NCI-H1930 (cell line): ENCODE results near the gene MYH16.
"Not testable (repeated sequence)": the region's sequence is repeated elsewhere in the genome, so short reads cannot be mapped to it uniquely, and the experiment has no call there.

ENCODE experiments used
- DNase-seq, 2 experiments: peaks; one replicate each; lab custom pipeline; 2025; lab: John Stamatoyannopoulos, UW

MYH16 gene

DNA sequence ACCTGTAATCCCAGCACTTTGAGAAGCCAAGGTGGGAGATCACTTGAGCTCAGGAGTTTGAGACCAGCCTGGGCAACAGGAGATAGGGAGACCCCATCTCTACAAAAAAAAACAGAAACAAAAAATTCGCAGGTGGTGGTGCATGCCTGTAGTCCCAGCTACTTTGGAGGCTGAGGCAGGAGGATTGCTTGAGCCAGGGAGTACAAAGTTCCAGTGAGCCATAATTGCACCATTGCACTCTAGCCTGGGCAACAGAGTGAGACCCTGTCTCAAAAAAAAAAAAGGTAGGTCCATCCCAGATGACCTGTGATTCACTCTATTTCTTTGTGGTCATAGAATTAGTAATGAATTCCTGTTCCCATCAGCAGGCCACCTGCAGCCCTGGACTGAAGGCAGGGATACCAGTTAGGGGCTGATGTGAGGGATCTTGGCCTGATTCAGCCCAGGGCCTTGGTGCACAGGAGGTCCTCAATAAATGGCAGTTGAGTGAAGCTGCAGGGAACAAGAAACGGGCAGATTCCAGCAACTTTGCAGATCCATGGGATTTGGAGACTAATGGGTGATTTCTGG lies at the start of gene MYH16:
TSS of gene MYH16 (plus strand) at position 364 of the 570 bp plus-strand sequence.
- no peak for DNase-seq

- not testable (repeated sequence) for DNase-seq
Observed at GRCh38 chr7:99224263-99224898, 48.3 kb upstream of the MYH16 start.

- no peak for DNase-seq
Observed at GRCh38 chr7:99224899-99225265, 47.8 kb upstream of the MYH16 start.

DNA sequence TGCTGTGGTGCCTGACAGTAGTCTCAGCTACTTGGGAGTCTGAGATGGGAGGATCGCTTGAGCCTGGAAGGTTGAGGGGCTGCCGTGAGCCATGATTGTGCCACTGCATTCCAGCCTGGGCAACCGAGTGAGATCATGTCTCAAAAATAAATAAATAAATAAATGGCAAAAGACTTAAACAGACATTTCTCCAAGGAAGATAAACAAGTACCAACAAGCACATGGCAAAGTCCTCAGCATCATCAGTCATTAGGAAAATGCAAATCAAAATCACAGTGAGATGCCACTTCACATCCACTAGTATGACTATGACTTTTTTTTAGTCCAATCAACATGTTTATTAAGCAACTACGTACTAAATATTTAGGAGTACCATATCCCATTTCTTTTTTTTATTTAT lies 43.4 kb upstream of the MYH16 start:
- DNase-seq: no peak

- DNase-seq: no peak
Observed at GRCh38 chr7:99232082-99232770, 40.4 kb upstream of the MYH16 start.

GRCh38 chr7:99232955-99233354 lies 39.7 kb upstream of the MYH16 start:
- DNase-seq: not testable (repeated sequence)

DNA sequence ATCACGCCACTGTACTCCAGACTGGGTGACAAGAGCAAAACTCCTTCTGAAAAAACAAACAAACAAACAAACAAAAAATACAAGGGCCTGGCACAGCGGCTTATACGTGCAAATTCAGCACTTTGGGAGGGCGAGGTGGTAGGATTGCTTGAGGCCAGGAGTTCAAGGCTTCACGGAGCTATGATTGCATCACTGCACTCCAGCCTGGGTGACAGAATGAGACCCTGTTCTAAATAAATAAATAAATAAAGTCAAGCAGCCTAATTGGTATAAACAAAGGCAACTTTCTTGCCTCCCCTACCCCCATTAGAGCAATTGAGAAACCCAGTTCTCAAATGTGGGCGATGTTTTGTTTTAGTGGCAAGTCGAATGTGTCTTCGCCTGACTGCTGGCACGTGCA lies 38.5 kb upstream of the MYH16 start:
- no peak for DNase-seq

GRCh38 chr7:99235925-99236324 lies 36.7 kb upstream of the MYH16 start:
- DNase-seq: no peak

DNA sequence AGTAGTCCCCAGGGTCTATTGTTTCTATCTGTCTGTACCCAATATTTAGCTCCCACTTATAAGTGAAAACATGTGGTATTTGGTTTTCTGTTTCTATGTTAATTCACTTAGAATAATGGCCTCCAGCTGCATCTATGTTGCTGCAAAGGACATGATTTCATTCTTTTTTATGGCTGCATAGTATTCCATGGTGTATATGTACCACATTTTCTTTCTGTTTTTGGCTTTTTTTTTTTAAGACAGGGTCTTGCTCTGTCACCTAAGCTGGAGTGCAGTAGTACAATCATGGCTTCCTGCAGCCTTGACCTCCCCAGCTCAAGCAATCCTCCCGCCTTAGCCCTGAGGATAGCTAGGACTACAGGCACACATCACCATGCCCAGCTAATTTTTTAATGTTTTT lies 34.8 kb upstream of the MYH16 start:
- DNase-seq: not testable (repeated sequence)

GRCh38 chr7:99238558-99239341 lies 33.9 kb upstream of the MYH16 start:
- DNase-seq: no peak

DNA sequence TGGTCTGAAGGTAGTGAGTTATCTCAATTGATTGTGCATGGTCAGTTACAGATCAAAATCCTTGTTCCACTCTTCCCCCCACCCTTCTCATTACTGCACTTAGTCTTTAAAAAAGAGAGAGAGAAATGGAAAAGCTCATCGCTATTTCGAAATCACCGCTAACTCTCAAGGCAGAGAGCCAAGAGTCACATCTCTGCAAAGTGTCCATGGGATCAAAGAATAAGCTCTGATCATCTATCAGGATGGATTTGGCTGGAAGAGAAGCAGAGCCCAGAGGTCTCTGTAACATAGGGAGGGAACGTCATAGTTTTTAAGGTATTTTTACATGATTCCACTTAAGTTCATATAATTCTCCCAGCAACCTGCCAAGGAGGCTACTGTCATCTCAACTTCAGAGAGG lies 30.0 kb upstream of the MYH16 start:
- DNase-seq: no peak

- no peak for DNase-seq
Observed at GRCh38 chr7:99243751-99244337, 28.8 kb upstream of the MYH16 start.

- no peak for DNase-seq
Observed at GRCh38 chr7:99244939-99245338, 27.7 kb upstream of the MYH16 start.

GRCh38 chr7:99248391-99249095 lies 24.1 kb upstream of the MYH16 start:
- no peak for DNase-seq

DNA sequence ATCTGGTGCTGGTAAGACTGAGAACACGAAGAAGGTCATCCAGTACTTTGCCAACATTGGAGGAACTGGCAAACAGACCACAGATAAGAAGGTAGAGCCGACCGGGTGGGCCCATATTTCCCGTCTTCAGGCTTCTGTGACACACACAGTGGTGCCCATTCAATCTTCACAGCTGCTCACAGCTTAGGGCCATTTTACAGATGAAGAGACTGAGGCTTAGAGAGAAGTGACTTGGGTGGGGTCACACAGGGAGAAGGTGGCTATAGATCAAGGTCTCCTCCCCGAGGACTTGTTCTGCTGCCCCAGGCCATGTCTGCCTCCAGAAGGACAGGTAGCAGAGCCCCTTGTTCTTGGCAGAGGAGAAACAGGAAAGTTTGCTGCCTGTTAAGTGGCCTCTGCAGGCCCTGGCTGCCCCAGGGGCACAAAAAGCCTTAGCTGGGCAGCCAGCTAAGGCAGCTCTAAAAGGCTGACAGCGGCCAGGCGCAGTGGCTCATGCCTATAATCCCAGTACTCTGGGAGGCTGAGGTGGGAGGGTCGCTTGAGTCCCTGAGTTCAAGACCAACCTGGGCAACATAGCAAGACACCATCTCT lies 22.6 kb upstream of the MYH16 start:
- no peak for DNase-seq

DNA sequence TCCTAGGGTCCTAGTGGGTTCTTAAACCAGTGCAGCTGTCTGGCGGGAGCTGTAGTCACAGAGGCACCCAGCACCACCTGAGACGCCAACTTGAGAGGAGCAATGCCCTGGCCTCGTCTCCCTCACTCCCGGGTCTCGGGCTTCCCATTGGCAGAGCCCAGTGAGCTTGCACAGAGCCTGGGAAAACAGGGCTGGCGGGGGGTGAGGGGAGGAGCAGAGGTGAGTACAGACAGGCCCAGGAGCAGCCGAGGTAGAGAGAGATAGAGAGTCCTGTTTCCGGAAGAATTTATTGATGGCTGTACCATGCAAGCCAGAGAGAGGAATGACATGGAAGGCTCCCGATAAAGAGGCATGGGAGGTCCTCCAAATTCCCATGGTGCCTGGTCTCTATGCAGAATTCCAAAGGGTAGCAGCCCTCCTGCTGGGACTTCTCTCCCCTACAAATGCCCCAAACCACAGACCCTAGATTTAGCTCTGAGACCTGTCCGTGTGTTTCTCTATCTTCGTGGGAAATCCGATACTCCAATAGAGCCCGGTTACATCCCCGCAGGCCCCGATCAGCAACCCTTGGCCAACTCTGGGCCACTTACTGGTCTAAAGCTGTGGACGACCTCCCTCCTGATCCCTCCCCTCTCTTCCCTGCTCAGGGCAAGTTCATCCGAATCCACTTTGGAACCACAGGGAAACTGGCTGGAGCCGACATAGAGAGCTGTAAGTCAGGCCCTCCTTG lies 20.3 kb upstream of the MYH16 start:
- no peak for DNase-seq

DNA sequence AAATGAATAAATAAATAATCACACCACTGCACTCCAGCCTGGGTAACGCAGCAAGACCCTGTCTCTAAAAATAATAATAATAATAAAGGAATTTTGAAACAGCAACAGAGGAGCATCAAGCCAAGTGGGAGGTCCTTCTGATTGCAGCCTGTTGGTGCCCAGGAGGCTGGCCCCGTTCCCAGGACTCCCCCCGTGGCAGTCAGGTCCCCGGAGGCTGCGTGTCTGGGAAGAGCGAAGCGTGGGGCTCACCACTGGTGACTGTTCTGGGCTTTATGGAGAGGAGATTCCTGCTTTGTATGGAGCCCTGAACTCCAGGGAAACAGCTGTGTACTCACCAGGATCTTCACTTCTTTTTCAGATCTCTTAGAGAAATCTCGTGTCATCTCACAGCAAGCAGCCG lies 19.3 kb upstream of the MYH16 start:
- DNase-seq: no peak

DNA sequence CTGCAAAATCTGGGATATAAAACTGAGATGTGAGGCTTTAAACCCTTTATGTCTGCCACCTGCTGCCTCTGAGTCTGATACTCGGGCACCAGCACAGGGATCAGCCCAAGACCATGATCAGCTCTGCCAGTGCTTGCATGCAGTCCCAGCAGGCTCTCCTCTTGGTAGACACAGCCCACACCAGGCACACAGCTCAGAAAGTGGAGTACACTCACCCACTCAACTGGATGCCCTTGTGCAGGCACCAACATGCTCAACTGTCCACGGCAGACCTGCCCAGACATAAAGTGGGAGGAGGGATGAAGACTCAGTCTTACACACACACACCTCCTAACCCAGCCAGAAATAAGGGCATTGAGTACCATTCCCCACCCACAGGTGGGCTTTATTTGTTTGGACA lies 18.2 kb upstream of the MYH16 start:
- DNase-seq: no peak

GRCh38 chr7:99255463-99255862 lies 17.2 kb upstream of the MYH16 start:
- no peak for DNase-seq

- no peak for DNase-seq
Observed at GRCh38 chr7:99257065-99257464, 15.6 kb upstream of the MYH16 start.

DNA sequence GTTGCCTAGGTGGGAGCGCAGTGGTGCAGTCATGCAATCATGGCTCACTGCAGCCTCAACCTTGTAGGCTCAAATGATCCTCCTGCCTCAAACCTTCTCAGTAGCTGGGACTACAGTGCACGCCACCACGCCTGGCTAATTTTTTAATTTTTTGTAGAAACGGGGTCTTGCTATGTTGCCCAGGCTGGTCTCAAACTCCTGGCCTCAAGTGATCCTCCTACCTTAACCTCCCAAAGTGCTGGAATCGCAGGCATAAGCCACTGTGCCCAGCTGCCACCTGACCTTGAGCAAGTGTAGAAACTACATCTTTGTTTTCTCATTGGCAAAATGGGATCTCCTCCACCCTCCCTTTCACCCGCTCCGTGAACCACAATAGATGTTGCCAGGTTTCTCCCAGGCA lies 15.0 kb upstream of the MYH16 start:
- DNase-seq: no peak
